MCF 10A (cell line): ENCODE results near the gene CFTR. TPM values are rescaled to one million over a fixed set of nuclear protein-coding genes. Genes with fewer than 3 reads are reported as not detected.

Source experiments
- BruUV-seq: library from RNA; stranded (reverse); fragments of 400-500 nt; replicated peaks from 2 replicates; lab custom pipeline; 2021; lab: Mats Ljungman, UMichigan
- CTCF ChIA-PET: fragments of 300-600 bp; sonication (Branson Sonifier 250); formaldehyde crosslinking; extraction: SDS; loops from one replicate; lab custom pipeline; 2021; ENCODE audit warnings: antibody characterized with exemption, inconsistent platforms; lab: Yijun Ruan, JAX
- POLR2A ChIA-PET: fragments of 300-600, 350-650 bp; sonication (Branson Sonifier 250); formaldehyde crosslinking; extraction: SDS; loops from one replicate; lab custom pipeline; 2020; ENCODE audit warnings: antibody characterized with exemption, inconsistent platforms; lab: Yijun Ruan, JAX
- DNase-seq: peaks from one replicate; pipeline ENCODE4 v3.0.0-alpha.2; 2018; ENCODE audit not compliant: unreplicated experiment
- H3K27ac Mint-ChIP-seq: one replicate; pipeline ENCODE4 v1.8.0; 2022; ENCODE audit warnings: mild to moderate bottlenecking, low read depth, mixed read lengths; ENCODE audit not compliant: unreplicated experiment
- H3K27me3 Mint-ChIP-seq: one replicate; pipeline ENCODE4 v1.8.0; 2022; ENCODE audit warnings: mixed read lengths; ENCODE audit not compliant: insufficient read depth, unreplicated experiment
- H3K36me3 Mint-ChIP-seq: one replicate; pipeline ENCODE4 v1.8.0; 2022; ENCODE audit warnings: mild to moderate bottlenecking, moderate library complexity, mixed read lengths; ENCODE audit not compliant: insufficient read depth, unreplicated experiment
- H3K4me1 Mint-ChIP-seq: one replicate; pipeline ENCODE4 v1.8.0; 2022; ENCODE audit warnings: mixed read lengths; ENCODE audit not compliant: insufficient read depth, unreplicated experiment
- H3K4me3 Mint-ChIP-seq: one replicate; pipeline ENCODE4 v1.8.0; 2022; ENCODE audit warnings: mild to moderate bottlenecking, moderate library complexity, mixed read lengths; ENCODE audit not compliant: unreplicated experiment
- H3K9me3 Mint-ChIP-seq: one replicate; pipeline ENCODE4 v1.8.0; 2022; ENCODE audit warnings: mixed read lengths; ENCODE audit not compliant: unreplicated experiment
- intact Hi-C: fragments of 100-400 bp; cut with micrococcal nuclease; formaldehyde crosslinking; loops from 2 replicates; pipeline ENCODE4 v1.14.1; 2022
- total RNA-seq: library from RNA; stranded (reverse); gene quantifications from 2 replicates; pipeline ENCODE4 v1.2.3, GENCODE V29; 2022
- TF ChIP-seq, protein P1 (sequence below): fragments of 200-600 bp; IDR thresholded peaks from one replicate; pipeline ENCODE4 v1.8.0; 2022; ENCODE audit warnings: antibody characterized with exemption, mild to moderate bottlenecking; ENCODE audit not compliant: unreplicated experiment

The CFTR gene
- total RNA-seq, 1 experiment from 2014 or later: not detected

DNA sequence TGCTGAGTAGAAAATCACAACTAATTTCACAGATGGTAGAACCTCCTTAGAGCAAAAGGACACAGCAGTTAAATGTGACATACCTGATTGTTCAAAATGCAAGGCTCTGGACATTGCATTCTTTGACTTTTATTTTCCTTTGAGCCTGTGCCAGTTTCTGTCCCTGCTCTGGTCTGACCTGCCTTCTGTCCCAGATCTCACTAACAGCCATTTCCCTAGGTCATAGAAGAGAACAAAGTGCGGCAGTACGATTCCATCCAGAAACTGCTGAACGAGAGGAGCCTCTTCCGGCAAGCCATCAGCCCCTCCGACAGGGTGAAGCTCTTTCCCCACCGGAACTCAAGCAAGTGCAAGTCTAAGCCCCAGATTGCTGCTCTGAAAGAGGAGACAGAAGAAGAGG is 186.9 kb downstream of the CFTR start:
- ChIA-PET POLR2A (no interaction called here), CTCF (interaction anchor here (0.7 to 1.6 kb wide), 2 partner anchors 50 to 204 kb away, joined by 3 to 5 read pairs; no protein-coding TSS in a partner anchor)
- Mint-ChIP-seq H3K9me3 (no peaks in the 10 kb centered on the region), H3K4me3 (no peak overlapping the region), H3K36me3 (no peaks in the 10 kb centered on the region), H3K27me3 (peaks cover 69% of the 10 kb centered on the region), H3K27ac (no peak overlapping the region), H3K4me1 (no peaks in the 10 kb centered on the region)
- TF ChIP-seq, protein P1, sequence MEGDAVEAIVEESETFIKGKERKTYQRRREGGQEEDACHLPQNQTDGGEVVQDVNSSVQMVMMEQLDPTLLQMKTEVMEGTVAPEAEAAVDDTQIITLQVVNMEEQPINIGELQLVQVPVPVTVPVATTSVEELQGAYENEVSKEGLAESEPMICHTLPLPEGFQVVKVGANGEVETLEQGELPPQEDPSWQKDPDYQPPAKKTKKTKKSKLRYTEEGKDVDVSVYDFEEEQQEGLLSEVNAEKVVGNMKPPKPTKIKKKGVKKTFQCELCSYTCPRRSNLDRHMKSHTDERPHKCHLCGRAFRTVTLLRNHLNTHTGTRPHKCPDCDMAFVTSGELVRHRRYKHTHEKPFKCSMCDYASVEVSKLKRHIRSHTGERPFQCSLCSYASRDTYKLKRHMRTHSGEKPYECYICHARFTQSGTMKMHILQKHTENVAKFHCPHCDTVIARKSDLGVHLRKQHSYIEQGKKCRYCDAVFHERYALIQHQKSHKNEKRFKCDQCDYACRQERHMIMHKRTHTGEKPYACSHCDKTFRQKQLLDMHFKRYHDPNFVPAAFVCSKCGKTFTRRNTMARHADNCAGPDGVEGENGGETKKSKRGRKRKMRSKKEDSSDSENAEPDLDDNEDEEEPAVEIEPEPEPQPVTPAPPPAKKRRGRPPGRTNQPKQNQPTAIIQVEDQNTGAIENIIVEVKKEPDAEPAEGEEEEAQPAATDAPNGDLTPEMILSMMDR: no peak
- DNase-seq: no peak
- no TSS peak for BruUV-seq
- intact Hi-C loops: no loop called here

DNA sequence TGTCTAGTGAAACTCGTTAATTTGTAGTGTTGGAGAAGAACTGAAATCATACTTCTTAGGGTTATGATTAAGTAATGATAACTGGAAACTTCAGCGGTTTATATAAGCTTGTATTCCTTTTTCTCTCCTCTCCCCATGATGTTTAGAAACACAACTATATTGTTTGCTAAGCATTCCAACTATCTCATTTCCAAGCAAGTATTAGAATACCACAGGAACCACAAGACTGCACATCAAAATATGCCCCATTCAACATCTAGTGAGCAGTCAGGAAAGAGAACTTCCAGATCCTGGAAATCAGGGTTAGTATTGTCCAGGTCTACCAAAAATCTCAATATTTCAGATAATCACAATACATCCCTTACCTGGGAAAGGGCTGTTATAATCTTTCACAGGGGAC is 187.6 kb downstream of the CFTR start:
- BruUV-seq: no TSS peak
- Mint-ChIP-seq H3K27ac (no peak overlapping the region), H3K4me3 (no peak overlapping the region), H3K36me3 (no peaks in the 10 kb centered on the region), H3K9me3 (no peaks in the 10 kb centered on the region), H3K27me3 (peaks cover 70% of the 10 kb centered on the region), H3K4me1 (no peaks in the 10 kb centered on the region)
- no peak for DNase-seq
- TF ChIP-seq, protein P1: no peak
- intact Hi-C loops: no loop called here
- ChIA-PET CTCF (interaction anchor here (0.6 to 1.6 kb wide), 2 partner anchors 18 to 49 kb away, joined by 3 to 5 read pairs; no protein-coding TSS in a partner anchor), POLR2A (no interaction called here)

DNA sequence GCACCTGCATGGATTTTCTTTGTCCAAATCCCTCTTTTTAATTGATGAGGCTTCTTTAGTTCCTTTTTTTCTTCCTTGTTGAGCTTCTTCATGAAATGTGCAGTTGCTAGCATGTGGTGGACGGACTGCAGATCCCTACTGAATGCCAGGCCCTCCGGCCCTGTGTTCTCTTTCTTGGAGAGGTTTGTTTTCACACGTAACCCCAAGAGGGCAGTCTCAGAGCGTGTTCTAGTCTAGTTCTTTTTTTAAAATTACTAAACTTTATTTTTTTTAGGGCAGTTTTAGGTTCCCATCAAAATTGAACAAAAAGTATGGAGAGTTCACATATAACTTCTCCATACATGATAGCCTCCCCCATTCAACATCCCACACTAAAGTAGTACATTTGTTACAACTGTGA is 190.0 kb downstream of the CFTR start:
- BruUV-seq: no TSS peak
- H3K4me3 Mint-ChIP-seq: no peak overlapping the region
- ChIA-PET POLR2A (no interaction called here), CTCF (no interaction called here)
- H3K4me1 Mint-ChIP-seq: no peaks in the 10 kb centered on the region
- intact Hi-C loops: loop anchor here (5.0 to 10.0 kb wide), 2 partner anchors 265 to 482 kb away; no protein-coding TSS in a partner anchor
- no peak overlapping the region for H3K27ac Mint-ChIP-seq
- H3K9me3 Mint-ChIP-seq: no peaks in the 10 kb centered on the region
- H3K36me3 Mint-ChIP-seq: no peaks in the 10 kb centered on the region
- peaks cover 64% of the 10 kb centered on the region for H3K27me3 Mint-ChIP-seq
- DNase-seq: no peak
- TF ChIP-seq, protein P1: no peak

DNA sequence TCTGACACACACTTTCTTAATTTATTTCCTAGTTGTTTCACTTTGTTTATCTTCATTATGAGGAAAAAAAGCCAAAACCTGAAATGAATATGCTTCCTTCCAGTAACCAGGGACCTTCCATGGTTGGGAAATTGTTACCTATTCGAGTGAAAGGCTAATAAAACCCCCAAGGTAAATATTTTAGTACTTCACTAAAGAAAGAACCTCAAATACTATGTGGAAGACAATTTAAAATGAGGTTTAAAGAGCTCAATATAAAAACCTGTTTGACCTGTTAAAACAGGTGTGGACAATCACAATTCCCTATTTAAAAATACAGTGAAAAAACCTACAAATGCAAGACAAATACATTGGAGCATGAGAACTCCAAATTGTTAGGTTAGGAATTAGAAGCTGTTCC is 192.6 kb downstream of the CFTR start:
- TF ChIP-seq, protein P1: no peak
- Mint-ChIP-seq H3K27me3 (peaks cover 53% of the 10 kb centered on the region), H3K4me3 (no peak overlapping the region), H3K4me1 (no peaks in the 10 kb centered on the region), H3K27ac (no peak overlapping the region), H3K9me3 (no peaks in the 10 kb centered on the region), H3K36me3 (no peaks in the 10 kb centered on the region)
- intact Hi-C loops: loop anchor here (5.0 to 10.0 kb wide), 2 partner anchors 268 to 480 kb away; no protein-coding TSS in a partner anchor
- BruUV-seq: no TSS peak
- ChIA-PET CTCF (interaction anchor here (0.6 to 2.3 kb wide), 6 partner anchors 11 to 665 kb away, joined by 3 to 9 read pairs (median 4); no protein-coding TSS in a partner anchor), POLR2A (no interaction called here)
- no peak for DNase-seq
